HepG2 (cell line): ENCODE data around the gene OPRL1. TPM values are rescaled to one million over a fixed set of nuclear protein-coding genes. Genes with fewer than 3 reads are reported as not detected.
A peak's percentile ranks its signal among the peaks of the same experiment; 100 is the strongest.

Experiments used
- CBX1 ChIP-seq: IDR thresholded peaks from one replicate; pipeline ENCODE4 v1.6.1; 2016; ENCODE audit warnings: antibody characterized with exemption, low read depth
- CSRNP1 ChIP-seq: sonication (generic); formaldehyde crosslinking; IDR thresholded peaks from 2 replicates; pipeline ENCODE4 v1.8.1; 2023; ENCODE audit warnings: mild to moderate bottlenecking, missing genetic modification reagents
- ELF3 ChIP-seq: IDR thresholded peaks from 2 replicates; pipeline ENCODE4 v1.6.1; 2016; ENCODE audit warnings: missing genetic modification reagents, missing compliant biosample characterization
- ERF ChIP-seq: IDR thresholded peaks from 2 replicates; pipeline ENCODE4 v1.6.1; 2018; ENCODE audit warnings: missing biosample characterization, missing genetic modification reagents
- HIVEP1 ChIP-seq: sonication (generic); formaldehyde crosslinking; IDR thresholded peaks from 2 replicates; pipeline ENCODE4 v1.4.0; 2020; ENCODE audit warnings: mild to moderate bottlenecking, missing genetic modification reagents
- HOXA3 ChIP-seq: sonication (generic); formaldehyde crosslinking; IDR thresholded peaks from 2 replicates; pipeline ENCODE4 v1.5.0; 2020; ENCODE audit warnings: missing genetic modification reagents
- ISL2 ChIP-seq: sonication (generic); formaldehyde crosslinking; IDR thresholded peaks from 2 replicates; pipeline ENCODE4 v1.5.0; 2020; ENCODE audit warnings: missing genetic modification reagents
- JUN ChIP-seq: sonication (generic); formaldehyde crosslinking; IDR thresholded peaks from 2 replicates; pipeline ENCODE4 v1.4.0; 2020; ENCODE audit warnings: mild to moderate bottlenecking, missing genetic modification reagents
- MYC ChIP-seq: sonication (generic); formaldehyde crosslinking; IDR thresholded peaks from 2 replicates; pipeline ENCODE4 v1.9.0; 2021; ENCODE audit warnings: missing genetic modification reagents, borderline replicate concordance
- NR2C2 ChIP-seq: sonication (generic); formaldehyde crosslinking; IDR thresholded peaks from 2 replicates; pipeline ENCODE4 v1.4.0; 2020; ENCODE audit warnings: missing genetic modification reagents, mild to moderate bottlenecking, moderate library complexity, borderline replicate concordance
- SMC3 ChIP-seq: IDR thresholded peaks from 2 replicates; pipeline ENCODE4 v1.6.1; 2011; ENCODE audit warnings: low read length, improper control_type of control experiment
- ZFP90 ChIP-seq: sonication (generic); formaldehyde crosslinking; IDR thresholded peaks from 2 replicates; pipeline ENCODE4 v1.8.0; 2022; ENCODE audit warnings: missing genetic modification reagents, mild to moderate bottlenecking, inconsistent platforms, borderline replicate concordance
- ZNF142 ChIP-seq: sonication (generic); formaldehyde crosslinking; IDR thresholded peaks from 2 replicates; pipeline ENCODE4 v1.4.0; 2020; ENCODE audit warnings: missing genetic modification reagents
- ZNF709 ChIP-seq: sonication (generic); formaldehyde crosslinking; IDR thresholded peaks from 2 replicates; pipeline ENCODE4 v1.5.0; 2020; ENCODE audit warnings: mild to moderate bottlenecking, missing genetic modification reagents
- polyA plus RNA-seq, 8 experiments: library from polyadenylated mRNA; depleted of rRNA in 3 of 8; stranded (reverse) in 7 of 8; unstranded in 1 of 8; fragments of >200 nt; fragmentation: Illumina TruSeq in 4 of 8; extraction: Trizol in 4 of 8; gene quantifications; 2 replicates each; pipeline versions ENCODE4 v1.2.1 to v1.2.3, GENCODE V29; 2011 to 2016; ENCODE audit warnings: low read depth in 4 of 8, missing spikeins in 1 of 8, mixed read lengths in 1 of 8; ENCODE audit not compliant: insufficient read depth in 1 of 8
- total RNA-seq, 5 experiments: library from RNA; depleted of rRNA; stranded (reverse); fragments of >200 nt; fragmentation: Illumina TruSeq; extraction: Trizol; gene quantifications; 2 replicates each; pipeline ENCODE4 v1.2.3, GENCODE V29; 2016; ENCODE audit warnings: low read depth in 1 of 5
- TF ChIP-seq, protein P1 (sequence below): sonication (generic); formaldehyde crosslinking; conservative IDR thresholded peaks from 2 replicates; pipeline ENCODE4 v1.8.1; 2023; ENCODE audit warnings: missing genetic modification reagents
- TF ChIP-seq, protein P2 (sequence below): fragments of 450-650 bp; IDR thresholded peaks from 2 replicates; pipeline ENCODE4 v1.6.1; 2016
- TF ChIP-seq, protein P3 (sequence below): IDR thresholded peaks from 2 replicates; pipeline ENCODE4 v1.6.1; 2018; ENCODE audit warnings: missing genetic modification reagents, mild to moderate bottlenecking, missing compliant biosample characterization

OPRL1 gene
- total and polyA plus RNA-seq, 2 of the 13 experiments (the other 11 are each of a cell fraction or from before 2014, with no cell fraction given), result 0.35 to 0.71 TPM

DNA sequence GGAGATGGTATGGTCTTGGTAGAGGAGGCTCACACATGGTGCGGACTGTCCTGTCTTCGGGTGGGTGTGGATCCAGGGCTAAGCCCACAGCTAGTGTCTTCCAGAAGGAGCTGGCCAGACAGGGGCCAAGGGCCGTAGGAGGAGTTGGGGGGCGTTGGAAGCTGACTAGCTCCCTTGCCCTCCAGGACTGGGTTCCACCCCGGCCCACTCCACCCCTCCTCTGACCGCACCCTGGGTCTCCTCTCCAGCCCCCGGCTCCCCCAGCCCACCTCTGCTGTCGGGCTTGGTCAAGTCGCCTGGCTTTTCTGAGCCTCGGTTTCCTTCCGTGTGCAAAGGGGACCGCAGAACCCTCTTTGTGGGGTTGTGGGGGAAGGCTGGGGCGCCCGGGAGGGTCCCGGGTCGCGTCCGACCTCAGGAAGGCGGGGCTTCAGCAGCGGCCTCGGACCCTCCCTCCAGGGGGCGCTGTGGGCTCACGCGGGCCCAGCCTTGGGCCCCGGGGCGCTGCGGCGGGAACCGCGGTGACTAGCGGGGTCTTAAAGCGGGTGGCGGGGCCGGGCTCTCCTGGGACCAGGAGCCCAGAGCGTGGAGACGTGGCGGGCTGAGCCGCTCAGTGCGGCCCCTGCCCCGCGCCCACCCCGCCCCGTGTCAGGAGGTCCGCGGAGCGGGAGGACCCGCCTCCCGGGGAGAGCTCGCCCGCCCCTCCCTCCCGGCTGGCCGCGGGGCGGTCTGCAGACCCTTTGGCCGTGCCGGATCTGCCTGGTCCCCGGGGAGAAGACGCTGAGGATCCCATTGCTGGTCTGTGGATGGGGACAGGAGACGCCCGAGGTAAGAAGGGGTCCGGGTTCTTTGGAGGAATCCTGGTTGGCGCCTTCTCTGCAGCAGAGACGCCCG is 22.1 kb downstream of the OPRL1 start (continued):
- TF ChIP-seq, protein P1, sequence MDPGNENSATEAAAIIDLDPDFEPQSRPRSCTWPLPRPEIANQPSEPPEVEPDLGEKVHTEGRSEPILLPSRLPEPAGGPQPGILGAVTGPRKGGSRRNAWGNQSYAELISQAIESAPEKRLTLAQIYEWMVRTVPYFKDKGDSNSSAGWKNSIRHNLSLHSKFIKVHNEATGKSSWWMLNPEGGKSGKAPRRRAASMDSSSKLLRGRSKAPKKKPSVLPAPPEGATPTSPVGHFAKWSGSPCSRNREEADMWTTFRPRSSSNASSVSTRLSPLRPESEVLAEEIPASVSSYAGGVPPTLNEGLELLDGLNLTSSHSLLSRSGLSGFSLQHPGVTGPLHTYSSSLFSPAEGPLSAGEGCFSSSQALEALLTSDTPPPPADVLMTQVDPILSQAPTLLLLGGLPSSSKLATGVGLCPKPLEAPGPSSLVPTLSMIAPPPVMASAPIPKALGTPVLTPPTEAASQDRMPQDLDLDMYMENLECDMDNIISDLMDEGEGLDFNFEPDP, result no peak
- TF ChIP-seq JUN (CRISPR knock-in tag) (no peak), CBX1 (peak; percentile 49), CSRNP1 (CRISPR knock-in tag) (no peak; the same call in 1 of the 2 replicates), HIVEP1 (CRISPR knock-in tag) (0 out of 2 replicates have a peak, but pooled peaks have one; percentile 14), ERF (CRISPR knock-in tag) (0 out of 2 replicates have a peak, but pooled peaks have one; percentile 21), ISL2 (peak; percentile 45; the same call in 1 of the 2 replicates), HOXA3 (peak; percentile 49; the same call in 1 of the 2 replicates), NR2C2 (no peak), ZNF142 (CRISPR knock-in tag) (no peak), ZFP90 (CRISPR knock-in tag) (no peak), MYC (CRISPR knock-in tag) (peak; percentile 71; the same call in 1 of the 2 replicates), ZNF709 (CRISPR knock-in tag) (peak; percentile 44; the same call in 1 of the 2 replicates), SMC3 (peak; percentile 15; the same call in 1 of the 2 replicates), ELF3 (CRISPR knock-in tag) (no peak)
- TF ChIP-seq, protein P2, sequence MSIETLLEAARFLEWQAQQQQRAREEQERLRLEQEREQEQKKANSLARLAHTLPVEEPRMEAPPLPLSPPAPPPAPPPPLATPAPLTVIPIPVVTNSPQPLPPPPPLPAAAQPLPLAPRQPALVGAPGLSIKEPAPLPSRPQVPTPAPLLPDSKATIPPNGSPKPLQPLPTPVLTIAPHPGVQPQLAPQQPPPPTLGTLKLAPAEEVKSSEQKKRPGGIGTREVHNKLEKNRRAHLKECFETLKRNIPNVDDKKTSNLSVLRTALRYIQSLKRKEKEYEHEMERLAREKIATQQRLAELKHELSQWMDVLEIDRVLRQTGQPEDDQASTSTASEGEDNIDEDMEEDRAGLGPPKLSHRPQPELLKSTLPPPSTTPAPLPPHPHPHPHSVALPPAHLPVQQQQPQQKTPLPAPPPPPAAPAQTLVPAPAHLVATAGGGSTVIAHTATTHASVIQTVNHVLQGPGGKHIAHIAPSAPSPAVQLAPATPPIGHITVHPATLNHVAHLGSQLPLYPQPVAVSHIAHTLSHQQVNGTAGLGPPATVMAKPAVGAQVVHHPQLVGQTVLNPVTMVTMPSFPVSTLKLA, result no peak
- TF ChIP-seq, protein P3, sequence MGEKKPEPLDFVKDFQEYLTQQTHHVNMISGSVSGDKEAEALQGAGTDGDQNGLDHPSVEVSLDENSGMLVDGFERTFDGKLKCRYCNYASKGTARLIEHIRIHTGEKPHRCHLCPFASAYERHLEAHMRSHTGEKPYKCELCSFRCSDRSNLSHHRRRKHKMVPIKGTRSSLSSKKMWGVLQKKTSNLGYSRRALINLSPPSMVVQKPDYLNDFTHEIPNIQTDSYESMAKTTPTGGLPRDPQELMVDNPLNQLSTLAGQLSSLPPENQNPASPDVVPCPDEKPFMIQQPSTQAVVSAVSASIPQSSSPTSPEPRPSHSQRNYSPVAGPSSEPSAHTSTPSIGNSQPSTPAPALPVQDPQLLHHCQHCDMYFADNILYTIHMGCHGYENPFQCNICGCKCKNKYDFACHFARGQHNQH (CRISPR knock-in tag), result peak; percentile 29; the same call in 1 of the 2 replicates
